HepG2 (cell line): ENCODE measurements around the gene ZBTB34. TPM values are rescaled to one million over a fixed set of nuclear protein-coding genes. Genes with fewer than 3 reads are reported as not detected.

Source experiments
- FOXA3 ChIP-seq: IDR thresholded peaks from 2 replicates; pipeline ENCODE4 v1.6.1; 2016; ENCODE audit warnings: missing genetic modification reagents, missing compliant biosample characterization
- FOXO1 ChIP-seq: sonication (generic); formaldehyde crosslinking; IDR thresholded peaks from 2 replicates; pipeline ENCODE4 v1.4.0; 2020; ENCODE audit warnings: missing genetic modification reagents
- NFATC3 ChIP-seq: sonication (generic); formaldehyde crosslinking; IDR thresholded peaks from 2 replicates; pipeline ENCODE4 v1.5.1; 2020; ENCODE audit warnings: mild to moderate bottlenecking, missing genetic modification reagents
- NR2C2 ChIP-seq: sonication (generic); formaldehyde crosslinking; IDR thresholded peaks from 2 replicates; pipeline ENCODE4 v1.4.0; 2020; ENCODE audit warnings: missing genetic modification reagents, mild to moderate bottlenecking, moderate library complexity, borderline replicate concordance
- POLR2G ChIP-seq: fragments of 200-400 bp; formaldehyde crosslinking; IDR thresholded peaks from 2 replicates; pipeline ENCODE4 v1.6.1; 2018; ENCODE audit warnings: mild to moderate bottlenecking, low read depth, low read length, moderate library complexity
- RFX3 ChIP-seq: IDR thresholded peaks from 2 replicates; pipeline ENCODE4 v1.6.1; 2016; ENCODE audit warnings: missing biosample characterization, missing genetic modification reagents
- SKI ChIP-seq: fragments of 450-650 bp; IDR thresholded peaks from one replicate; pipeline ENCODE4 v1.6.1; 2018; ENCODE audit warnings: mild to moderate bottlenecking; ENCODE audit not compliant: partially characterized antibody
- SNAI1 ChIP-seq: sonication (generic); formaldehyde crosslinking; IDR thresholded peaks from 2 replicates; pipeline ENCODE4 v1.5.0; 2020; ENCODE audit warnings: mild to moderate bottlenecking, missing genetic modification reagents, borderline replicate concordance
- ZFP41 ChIP-seq: sonication (generic); formaldehyde crosslinking; IDR thresholded peaks from 2 replicates; pipeline ENCODE4 v1.4.0; 2020; ENCODE audit warnings: mild to moderate bottlenecking, missing genetic modification reagents, borderline replicate concordance
- ZMYM4 ChIP-seq: sonication (generic); formaldehyde crosslinking; IDR thresholded peaks from 2 replicates; pipeline ENCODE4 v1.8.1; 2023; ENCODE audit warnings: mild to moderate bottlenecking, missing genetic modification reagents
- ZNF274 ChIP-seq: sonication (generic); formaldehyde crosslinking; IDR thresholded peaks from 2 replicates; pipeline ENCODE4 v1.5.1; 2020; ENCODE audit warnings: mild to moderate bottlenecking, missing genetic modification reagents
- ZNF7 ChIP-seq: IDR thresholded peaks from 2 replicates; pipeline ENCODE4 v1.6.1; 2016; ENCODE audit warnings: missing biosample characterization, missing genetic modification reagents
- ZNF782 ChIP-seq: sonication (generic); formaldehyde crosslinking; IDR thresholded peaks from 2 replicates; pipeline ENCODE4 v1.4.0; 2020; ENCODE audit warnings: missing genetic modification reagents, mild to moderate bottlenecking, borderline replicate concordance
- polyA plus RNA-seq, 8 experiments: library from polyadenylated mRNA; depleted of rRNA in 3 of 8; stranded (reverse) in 7 of 8; unstranded in 1 of 8; fragments of >200 nt; fragmentation: Illumina TruSeq in 4 of 8; extraction: Trizol in 4 of 8; gene quantifications; 2 replicates each; pipeline versions ENCODE4 v1.2.1 to v1.2.3, GENCODE V29; 2011 to 2016; ENCODE audit warnings: low read depth in 4 of 8, missing spikeins in 1 of 8, mixed read lengths in 1 of 8; ENCODE audit not compliant: insufficient read depth in 1 of 8
- total RNA-seq, 5 experiments: library from RNA; depleted of rRNA; stranded (reverse); fragments of >200 nt; fragmentation: Illumina TruSeq; extraction: Trizol; gene quantifications; 2 replicates each; pipeline ENCODE4 v1.2.3, GENCODE V29; 2016; ENCODE audit warnings: low read depth in 1 of 5
- TF ChIP-seq, protein P1 (sequence below): IDR thresholded peaks from 2 replicates; pipeline ENCODE4 v1.6.1; 2016; ENCODE audit warnings: missing compliant biosample characterization, missing genetic modification reagents, borderline replicate concordance
- TF ChIP-seq, protein P2 (sequence below): sonication (generic); formaldehyde crosslinking; IDR thresholded peaks from 2 replicates; pipeline ENCODE4 v1.4.0; 2020; ENCODE audit warnings: missing genetic modification reagents
- TF ChIP-seq, protein P3 (sequence below): sonication (generic); formaldehyde crosslinking; IDR thresholded peaks from 2 replicates; pipeline ENCODE4 v1.5.1; 2020; ENCODE audit warnings: missing genetic modification reagents, mild to moderate bottlenecking, borderline replicate concordance
- TF ChIP-seq, protein P4 (sequence below), 2 experiments: sonication (generic) in 1 of 2; formaldehyde crosslinking in 1 of 2; IDR thresholded peaks; 2 replicates each; pipeline versions ENCODE4 v1.4.0 to v1.6.1; 2018 to 2020; ENCODE audit warnings: missing genetic modification reagents in 2 of 2, borderline replicate concordance in 1 of 2, low read depth in 1 of 2, mild to moderate bottlenecking in 1 of 2, missing biosample characterization in 1 of 2

The ZBTB34 gene
- total and polyA plus RNA-seq, 2 of the 13 experiments (the other 11 are each of a cell fraction or from before 2014, with no cell fraction given) = 5.9 to 8.7 TPM

DNA sequence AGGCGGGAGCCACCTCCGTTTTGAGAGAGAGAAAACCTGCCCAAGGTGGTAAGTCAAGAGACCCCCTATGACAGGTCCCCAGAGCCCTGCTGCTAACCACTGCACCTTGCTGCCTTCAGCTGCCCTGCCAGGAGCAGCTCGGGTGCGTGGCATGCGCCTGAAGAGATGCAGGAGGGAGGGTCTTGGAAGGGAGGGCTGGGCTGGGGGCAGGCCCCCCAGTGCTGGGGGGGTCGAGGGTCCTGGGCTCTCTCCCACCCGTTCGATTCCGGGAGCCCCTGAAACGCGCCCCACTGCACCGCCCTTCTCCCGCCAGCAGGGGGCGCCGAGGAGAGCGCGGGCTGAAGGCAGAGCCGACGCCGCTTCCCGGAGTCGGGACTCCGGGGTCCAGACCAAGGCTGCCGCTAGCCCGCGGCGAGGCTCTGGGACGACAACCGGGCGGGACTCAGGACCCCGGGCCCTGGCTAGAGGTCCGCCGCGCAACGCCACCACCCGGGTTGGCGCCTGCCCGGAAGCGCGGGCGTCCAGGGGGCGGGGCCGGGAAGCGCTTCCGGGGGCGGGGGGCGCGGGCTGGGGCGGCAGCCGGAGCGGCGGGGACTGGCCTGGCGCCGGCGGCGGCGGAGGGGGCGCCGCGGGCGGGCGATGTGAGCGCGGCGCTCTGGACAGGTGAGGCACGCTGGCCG, at the start of gene ZBTB34 (continued):
- TF ChIP-seq, protein P1, sequence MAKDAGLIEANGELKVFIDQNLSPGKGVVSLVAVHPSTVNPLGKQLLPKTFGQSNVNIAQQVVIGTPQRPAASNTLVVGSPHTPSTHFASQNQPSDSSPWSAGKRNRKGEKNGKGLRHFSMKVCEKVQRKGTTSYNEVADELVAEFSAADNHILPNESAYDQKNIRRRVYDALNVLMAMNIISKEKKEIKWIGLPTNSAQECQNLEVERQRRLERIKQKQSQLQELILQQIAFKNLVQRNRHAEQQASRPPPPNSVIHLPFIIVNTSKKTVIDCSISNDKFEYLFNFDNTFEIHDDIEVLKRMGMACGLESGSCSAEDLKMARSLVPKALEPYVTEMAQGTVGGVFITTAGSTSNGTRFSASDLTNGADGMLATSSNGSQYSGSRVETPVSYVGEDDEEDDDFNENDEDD = peak; percentile 51; the same call in 1 of the 2 replicates
- no peak for TF ChIP-seq ZNF782
- TF ChIP-seq NR2C2 (CRISPR knock-in tag) = peak; percentile 97
- TF ChIP-seq SKI = peak; percentile 14
- peak; percentile 12; the same call in 1 of the 2 replicates for TF ChIP-seq FOXA3 (CRISPR knock-in tag)
- TF ChIP-seq, protein P2, sequence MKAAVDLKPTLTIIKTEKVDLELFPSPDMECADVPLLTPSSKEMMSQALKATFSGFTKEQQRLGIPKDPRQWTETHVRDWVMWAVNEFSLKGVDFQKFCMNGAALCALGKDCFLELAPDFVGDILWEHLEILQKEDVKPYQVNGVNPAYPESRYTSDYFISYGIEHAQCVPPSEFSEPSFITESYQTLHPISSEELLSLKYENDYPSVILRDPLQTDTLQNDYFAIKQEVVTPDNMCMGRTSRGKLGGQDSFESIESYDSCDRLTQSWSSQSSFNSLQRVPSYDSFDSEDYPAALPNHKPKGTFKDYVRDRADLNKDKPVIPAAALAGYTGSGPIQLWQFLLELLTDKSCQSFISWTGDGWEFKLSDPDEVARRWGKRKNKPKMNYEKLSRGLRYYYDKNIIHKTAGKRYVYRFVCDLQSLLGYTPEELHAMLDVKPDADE = no peak
- peak; percentile 55; the same call in 1 of the 2 replicates for TF ChIP-seq FOXO1
- 0 out of 2 replicates have a peak, but pooled peaks have one; percentile 4 for TF ChIP-seq ZNF7 (CRISPR knock-in tag)
- TF ChIP-seq NFATC3 (CRISPR knock-in tag) = peak; percentile 51; the same call in 1 of the 2 replicates
- TF ChIP-seq RFX3 = no peak
- peak; percentile 44; the same call in 1 of the 2 replicates for TF ChIP-seq ZNF274 (CRISPR knock-in tag)
- TF ChIP-seq SNAI1 = 0 out of 2 replicates have a peak, but pooled peaks have one; percentile 33
- TF ChIP-seq, protein P3, sequence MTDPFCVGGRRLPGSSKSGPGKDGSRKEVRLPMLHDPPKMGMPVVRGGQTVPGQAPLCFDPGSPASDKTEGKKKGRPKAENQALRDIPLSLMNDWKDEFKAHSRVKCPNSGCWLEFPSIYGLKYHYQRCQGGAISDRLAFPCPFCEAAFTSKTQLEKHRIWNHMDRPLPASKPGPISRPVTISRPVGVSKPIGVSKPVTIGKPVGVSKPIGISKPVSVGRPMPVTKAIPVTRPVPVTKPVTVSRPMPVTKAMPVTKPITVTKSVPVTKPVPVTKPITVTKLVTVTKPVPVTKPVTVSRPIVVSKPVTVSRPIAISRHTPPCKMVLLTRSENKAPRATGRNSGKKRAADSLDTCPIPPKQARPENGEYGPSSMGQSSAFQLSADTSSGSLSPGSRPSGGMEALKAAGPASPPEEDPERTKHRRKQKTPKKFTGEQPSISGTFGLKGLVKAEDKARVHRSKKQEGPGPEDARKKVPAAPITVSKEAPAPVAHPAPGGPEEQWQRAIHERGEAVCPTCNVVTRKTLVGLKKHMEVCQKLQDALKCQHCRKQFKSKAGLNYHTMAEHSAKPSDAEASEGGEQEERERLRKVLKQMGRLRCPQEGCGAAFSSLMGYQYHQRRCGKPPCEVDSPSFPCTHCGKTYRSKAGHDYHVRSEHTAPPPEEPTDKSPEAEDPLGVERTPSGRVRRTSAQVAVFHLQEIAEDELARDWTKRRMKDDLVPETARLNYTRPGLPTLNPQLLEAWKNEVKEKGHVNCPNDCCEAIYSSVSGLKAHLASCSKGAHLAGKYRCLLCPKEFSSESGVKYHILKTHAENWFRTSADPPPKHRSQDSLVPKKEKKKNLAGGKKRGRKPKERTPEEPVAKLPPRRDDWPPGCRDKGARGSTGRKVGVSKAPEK (CRISPR knock-in tag) = no peak
- TF ChIP-seq ZMYM4 (CRISPR knock-in tag) = 0 out of 2 replicates have a peak, but pooled peaks have one; percentile 37
- TF ChIP-seq ZFP41 = no peak
- TF ChIP-seq POLR2G = peak; percentile 80
- TF ChIP-seq, protein P4, sequence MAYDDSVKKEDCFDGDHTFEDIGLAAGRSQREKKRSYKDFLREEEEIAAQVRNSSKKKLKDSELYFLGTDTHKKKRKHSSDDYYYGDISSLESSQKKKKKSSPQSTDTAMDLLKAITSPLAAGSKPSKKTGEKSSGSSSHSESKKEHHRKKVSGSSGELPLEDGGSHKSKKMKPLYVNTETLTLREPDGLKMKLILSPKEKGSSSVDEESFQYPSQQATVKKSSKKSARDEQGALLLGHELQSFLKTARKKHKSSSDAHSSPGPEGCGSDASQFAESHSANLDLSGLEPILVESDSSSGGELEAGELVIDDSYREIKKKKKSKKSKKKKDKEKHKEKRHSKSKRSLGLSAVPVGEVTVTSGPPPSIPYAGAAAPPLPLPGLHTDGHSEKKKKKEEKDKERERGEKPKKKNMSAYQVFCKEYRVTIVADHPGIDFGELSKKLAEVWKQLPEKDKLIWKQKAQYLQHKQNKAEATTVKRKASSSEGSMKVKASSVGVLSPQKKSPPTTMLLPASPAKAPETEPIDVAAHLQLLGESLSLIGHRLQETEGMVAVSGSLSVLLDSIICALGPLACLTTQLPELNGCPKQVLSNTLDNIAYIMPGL (CRISPR knock-in tag; IDR thresholded peaks at IDR 0.05; ENCODE audit: borderline replicate concordance in 1 of 2, low read depth in 1 of 2) = peak; percentile 96 to 97
